ENCODE data around the gene CLIP3. TPM values are rescaled to one million over a fixed set of nuclear protein-coding genes. Genes with fewer than 3 reads are reported as not detected.

Gene CLIP3
- total and polyA plus RNA-seq, 9 of the 15 experiments (the other 6 are each of a cell fraction or from before 2014, with no cell fraction given) = 0.01 to 0.50 (median 0.15) TPM; not detected in 1

GRCh38 chr19:36013280-36014011, 19.2 kb downstream of the CLIP3 start (continued):
- TF ChIP-seq JUNB (CRISPR knock-in tag; conservative IDR thresholded peaks at IDR 0.05) (no peak), THRA (IDR thresholded peaks at IDR 0.05) (no peak), FOXO4 (CRISPR knock-in tag; IDR thresholded peaks at IDR 0.05) (no peak), CREB3L1 (IDR thresholded peaks at IDR 0.05; ENCODE audit: borderline replicate concordance, low read depth) (no peak), AFF4 (CRISPR knock-in tag; IDR thresholded peaks at IDR 0.05) (no peak), ZBTB1 (CRISPR knock-in tag; IDR thresholded peaks at IDR 0.05; ENCODE audit: borderline replicate concordance, low read depth) (no peak), XRCC4 (IDR thresholded peaks at IDR 0.05; ENCODE audit: extremely low read depth, insufficient read depth, insufficient read length) (no peak), ATF6 (CRISPR knock-in tag; IDR thresholded peaks at IDR 0.05) (no peak), KLF6 (CRISPR knock-in tag; IDR thresholded peaks at IDR 0.05; ENCODE audit: borderline replicate concordance) (no peak), CBX1 (IDR thresholded peaks at IDR 0.05; ENCODE audit: low read depth) (no peak), TBP (optimal IDR thresholded peaks at IDR 0.05; ENCODE audit: low read depth, low read length) (peak; percentile 24), FOSL1 (tag; conservative IDR thresholded peaks at IDR 0.05) (no peak), YY1 (IDR thresholded peaks at IDR 0.05; ENCODE audit: borderline replicate concordance in 1 of 3, control insufficient read depth in 1 of 3, extremely low read depth in 1 of 3, insufficient read depth in 3 of 3, insufficient read length in 1 of 3, insufficient replicate concordance in 2 of 3, low read depth in 1 of 3, low read length in 2 of 3) (peak in 1 of 3 experiments; percentile 17), BCOR (IDR thresholded peaks at IDR 0.05) (no peak)

Data from K562 (cell line).